Muscle layer of duodenum (tissue), 2 donors: Measurements from ENCODE around the gene NME8.

ENCODE experiments used
- H3K27ac ChIP-seq: one replicate; pipeline ENCODE4 v1.7.0; 2013; ENCODE audit warnings: mild to moderate bottlenecking, low read length
- H3K27me3 ChIP-seq: one replicate; pipeline ENCODE4 v1.7.0; 2013; ENCODE audit warnings: low read depth, mild to moderate bottlenecking, control low read depth, low read length
- H3K36me3 ChIP-seq, 2 donors: one replicate each; pipeline ENCODE4 v1.7.0; 2013; ENCODE audit warnings: low read length in 2 of 2, control low read depth in 1 of 2, mild to moderate bottlenecking in 1 of 2; ENCODE audit not compliant: insufficient read depth in 2 of 2, control insufficient read depth in 1 of 2
- H3K4me1 ChIP-seq, 2 donors: one replicate each; pipeline ENCODE4 v1.7.0; 2013; ENCODE audit warnings: low read length in 2 of 2, mild to moderate bottlenecking in 2 of 2, control low read depth in 1 of 2, moderate library complexity in 1 of 2; ENCODE audit not compliant: insufficient read depth in 2 of 2, control insufficient read depth in 1 of 2
- H3K4me3 ChIP-seq, 2 donors: one replicate each; pipeline ENCODE4 v1.7.0; 2013; ENCODE audit warnings: low read length in 2 of 2, low read depth in 1 of 2, mild to moderate bottlenecking in 1 of 2
- H3K9me3 ChIP-seq, 2 donors: one replicate each; pipeline ENCODE4 v1.7.0; 2013; ENCODE audit warnings: low read length in 2 of 2, control low read depth in 1 of 2, mild to moderate bottlenecking in 1 of 2; ENCODE audit not compliant: control insufficient read depth in 1 of 2
- donor health status: healthy.

The NME8 gene

DNA sequence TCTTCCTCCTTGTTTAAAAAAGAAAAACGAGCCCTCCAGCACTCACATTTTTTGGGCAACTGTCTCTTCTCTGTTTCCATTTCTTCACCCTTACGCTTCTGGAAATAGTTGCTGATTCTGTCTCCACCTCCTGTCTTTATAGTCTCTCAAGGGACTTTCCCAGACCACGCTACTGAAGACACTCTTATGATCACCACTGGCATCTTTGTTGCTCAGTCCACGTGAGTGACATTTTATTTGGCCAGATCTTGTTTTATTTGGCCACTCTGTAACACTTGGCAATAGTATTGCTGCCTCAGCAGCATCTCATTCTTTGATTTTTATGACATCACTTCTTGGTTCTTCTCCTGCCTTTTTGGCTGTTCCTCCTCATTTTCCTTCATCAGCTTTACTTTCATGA lies 21.6 kb upstream of the NME8 start:
- Histone ChIP-seq H3K27ac (no peak overlapping the region), H3K4me1 (no peaks in the 10 kb centered on the region), H3K9me3 (no peaks in the 10 kb centered on the region), H3K36me3 (no peaks in the 10 kb centered on the region), H3K27me3 (no peaks in the 10 kb centered on the region), H3K4me3 (no peak overlapping the region)

DNA sequence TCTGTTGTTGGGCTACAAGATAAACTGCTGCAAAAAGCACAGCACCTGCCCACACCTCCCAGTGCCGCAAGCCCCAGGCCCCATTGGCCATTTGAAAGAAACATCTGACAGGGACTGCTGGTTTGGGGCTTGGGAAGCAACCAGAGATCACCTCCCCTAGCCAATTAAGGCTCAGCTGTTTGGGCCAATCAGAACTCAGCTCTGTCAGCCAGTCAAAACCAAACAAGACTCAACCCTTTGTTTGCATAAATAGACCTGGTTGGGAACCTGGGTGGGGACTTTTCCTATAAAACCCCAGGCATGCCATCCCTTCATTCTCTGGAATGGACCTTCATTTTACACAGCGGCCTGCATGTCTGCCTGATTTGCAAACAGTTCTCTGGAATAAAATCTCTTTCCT lies 17.2 kb upstream of the NME8 start:
- Histone ChIP-seq H3K27me3 (no peaks in the 10 kb centered on the region), H3K4me3 (no peak overlapping the region), H3K9me3 (no peaks in the 10 kb centered on the region), H3K27ac (no peak overlapping the region), H3K4me1 (peaks cover 0 to 10% of the 10 kb centered on the region in 2 donors), H3K36me3 (no peaks in the 10 kb centered on the region)

DNA sequence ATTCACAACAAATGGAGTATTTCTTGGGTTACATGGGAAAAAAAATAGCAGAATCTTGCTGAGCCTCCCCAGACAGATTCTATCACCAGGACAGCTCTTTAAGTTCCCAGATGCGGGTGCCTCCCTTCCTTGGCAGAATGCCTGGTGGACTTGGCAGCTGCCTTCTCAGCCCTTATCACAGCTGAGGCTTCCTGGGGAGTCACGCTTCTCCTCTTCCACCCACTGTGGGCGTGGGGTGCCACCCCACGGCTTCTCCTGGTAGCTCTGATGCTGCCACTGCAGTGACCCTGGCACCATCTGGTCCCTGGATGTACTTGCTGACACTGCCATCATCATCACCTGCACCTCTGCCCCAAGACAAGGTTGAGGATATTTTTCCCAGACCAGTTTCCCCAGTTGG lies 16.2 kb upstream of the NME8 start:
- H3K27ac ChIP-seq: no peak overlapping the region
- H3K4me1 ChIP-seq: peaks cover 0 to 10% of the 10 kb centered on the region in 2 donors
- H3K4me3 ChIP-seq: no peak overlapping the region
- H3K9me3 ChIP-seq: no peaks in the 10 kb centered on the region
- H3K36me3 ChIP-seq: no peaks in the 10 kb centered on the region
- no peaks in the 10 kb centered on the region for H3K27me3 ChIP-seq

DNA sequence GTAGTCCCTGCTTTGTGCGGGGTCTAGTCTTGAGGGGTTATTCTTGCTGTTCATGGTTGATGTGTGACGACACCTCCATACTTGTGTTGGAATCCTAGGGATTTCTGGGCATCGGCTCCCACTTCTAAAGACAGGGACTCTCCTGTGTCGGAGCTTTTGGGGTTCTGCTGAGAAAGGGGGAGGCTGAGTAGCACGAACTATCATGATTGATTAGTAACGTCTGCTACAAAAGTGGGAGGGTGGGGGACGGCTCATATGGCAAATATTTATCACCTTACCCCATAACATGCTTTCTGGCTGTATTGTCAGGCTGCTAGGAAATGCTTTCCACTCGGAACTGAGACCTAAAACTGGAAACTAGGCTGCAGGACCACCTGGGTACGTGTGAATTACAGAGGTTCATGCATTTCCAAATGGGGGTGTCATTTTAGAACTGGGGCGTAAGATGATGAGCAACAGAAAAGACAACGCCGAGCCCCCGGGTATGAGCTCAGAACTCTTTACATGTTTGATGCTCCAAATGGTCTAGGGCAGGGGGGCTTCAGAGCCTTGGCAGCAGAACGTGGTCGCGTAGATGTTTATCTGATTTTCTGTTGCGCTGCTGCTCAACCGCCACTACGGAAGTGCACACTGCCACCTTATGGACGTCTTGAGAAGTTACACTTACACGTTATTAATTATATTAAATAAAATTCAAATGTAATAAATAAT lies 15.1 kb upstream of the NME8 start:
- H3K27me3 ChIP-seq: no peaks in the 10 kb centered on the region
- H3K4me1 ChIP-seq: peaks cover 0 to 10% of the 10 kb centered on the region in 2 donors
- no peaks in the 10 kb centered on the region for H3K9me3 ChIP-seq
- H3K27ac ChIP-seq: no peak overlapping the region
- H3K36me3 ChIP-seq: no peaks in the 10 kb centered on the region
- peak overlapping the region; percentile 61 to 67 for H3K4me3 ChIP-seq

DNA sequence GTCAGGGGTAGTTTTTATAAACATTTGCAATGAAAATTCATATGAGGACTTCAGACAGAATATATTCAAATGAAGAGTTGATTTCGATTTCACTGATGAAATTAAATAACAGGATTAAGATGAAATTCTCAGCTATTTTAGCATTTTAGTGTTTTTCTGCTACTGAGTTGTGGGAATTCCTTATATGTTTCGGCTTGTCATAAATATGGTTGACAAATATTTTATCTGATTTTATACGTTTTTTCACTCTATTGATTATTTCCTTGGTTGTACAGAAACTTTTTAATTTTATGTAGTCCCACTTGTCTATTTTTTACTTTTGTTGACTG lies 14.6 kb upstream of the NME8 start:
- Histone ChIP-seq H3K4me3 (no peak overlapping the region), H3K9me3 (no peaks in the 10 kb centered on the region), H3K36me3 (no peaks in the 10 kb centered on the region), H3K27ac (no peak overlapping the region), H3K4me1 (peaks cover 0 to 10% of the 10 kb centered on the region in 2 donors), H3K27me3 (no peaks in the 10 kb centered on the region)

DNA sequence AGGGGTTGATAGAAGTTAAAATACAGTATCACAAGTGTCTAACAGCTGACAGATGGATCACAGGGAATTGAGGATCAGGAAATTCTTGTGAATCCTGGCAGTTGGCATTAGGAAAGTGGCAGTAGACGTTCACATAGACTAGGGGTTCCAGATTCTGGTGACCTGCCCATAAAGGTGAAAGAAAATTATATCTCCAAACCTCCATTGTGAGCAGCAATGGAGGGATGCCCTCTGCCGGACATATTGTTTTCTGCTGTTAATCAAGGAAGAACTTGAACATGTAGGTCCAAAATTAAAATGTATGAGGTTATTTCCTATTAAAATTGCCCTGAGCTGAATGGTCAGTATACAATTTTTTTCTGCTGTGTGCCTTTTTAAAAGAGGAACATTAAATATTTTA lies 5.1 kb downstream of the NME8 start:
- Histone ChIP-seq H3K27ac (no peak overlapping the region), H3K27me3 (no peaks in the 10 kb centered on the region), H3K4me3 (no peak overlapping the region), H3K4me1 (no peaks in the 10 kb centered on the region), H3K9me3 (no peaks in the 10 kb centered on the region), H3K36me3 (no peaks in the 10 kb centered on the region)

DNA sequence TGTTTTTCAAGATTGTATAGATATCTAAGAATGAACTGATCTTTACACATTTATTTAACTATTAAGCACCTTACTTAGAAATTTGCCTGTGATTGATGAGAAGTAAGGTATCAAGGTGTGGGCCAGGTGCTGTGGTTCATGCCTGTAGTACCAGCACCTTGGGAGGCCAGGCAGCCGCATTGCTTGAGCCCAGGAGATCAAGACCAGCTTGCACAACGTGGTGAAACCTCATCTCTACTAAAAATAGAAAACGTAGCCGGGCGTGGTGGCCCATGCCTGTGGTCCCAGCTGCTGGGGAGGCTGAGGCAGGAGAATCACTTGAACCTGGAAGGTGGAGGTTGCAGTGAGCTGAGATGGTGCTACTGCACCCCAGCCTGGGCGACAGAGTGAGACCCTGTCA lies 33.7 kb downstream of the NME8 start:
- Histone ChIP-seq H3K4me3 (no peak overlapping the region), H3K27ac (no peak overlapping the region), H3K9me3 (no peaks in the 10 kb centered on the region), H3K27me3 (no peaks in the 10 kb centered on the region), H3K4me1 (no peaks in the 10 kb centered on the region), H3K36me3 (no peaks in the 10 kb centered on the region)

DNA sequence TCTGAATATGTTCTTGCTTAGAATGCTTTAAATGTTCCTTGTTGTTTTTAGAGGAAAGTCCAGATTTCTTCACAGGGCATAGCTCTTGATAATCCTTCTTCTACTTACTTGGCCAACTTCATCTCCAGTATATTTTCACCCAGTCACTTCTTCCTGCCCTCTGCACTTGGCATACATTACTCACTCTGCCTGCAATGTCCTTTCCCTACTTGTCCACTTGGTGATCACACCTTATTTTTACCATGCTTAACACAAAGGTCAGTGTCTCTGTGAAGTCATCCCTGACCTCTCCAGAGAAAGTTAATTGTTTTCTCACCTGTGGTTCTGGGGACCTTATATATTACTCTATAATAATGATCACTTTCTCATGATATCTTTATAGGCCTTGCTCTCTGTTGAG lies 45.0 kb downstream of the NME8 start:
- H3K9me3 ChIP-seq: no peaks in the 10 kb centered on the region
- no peaks in the 10 kb centered on the region for H3K27me3 ChIP-seq
- no peaks in the 10 kb centered on the region for H3K4me1 ChIP-seq
- no peak overlapping the region for H3K27ac ChIP-seq
- no peak overlapping the region for H3K4me3 ChIP-seq
- H3K36me3 ChIP-seq: no peaks in the 10 kb centered on the region

DNA sequence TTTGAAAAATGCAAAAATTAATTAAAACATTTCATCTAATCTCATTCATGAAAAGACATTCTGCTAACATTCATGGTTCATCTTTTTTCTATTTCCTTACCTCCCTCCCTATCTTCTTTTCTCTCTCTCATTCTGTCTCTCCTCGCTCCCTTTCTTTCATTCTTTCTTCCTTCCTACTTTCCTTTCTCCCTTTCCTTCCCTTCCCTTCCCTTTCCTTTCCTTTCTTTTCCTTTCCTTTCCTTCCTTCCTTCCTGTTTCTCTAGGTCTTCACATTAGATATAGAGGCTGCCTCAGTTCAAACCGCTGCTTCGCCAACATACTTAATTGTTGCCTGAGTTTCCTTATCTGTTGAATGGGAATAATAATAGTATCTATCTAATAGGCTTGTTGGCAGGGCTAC lies 46.3 kb downstream of the NME8 start:
- no peaks in the 10 kb centered on the region for H3K27me3 ChIP-seq

DNA sequence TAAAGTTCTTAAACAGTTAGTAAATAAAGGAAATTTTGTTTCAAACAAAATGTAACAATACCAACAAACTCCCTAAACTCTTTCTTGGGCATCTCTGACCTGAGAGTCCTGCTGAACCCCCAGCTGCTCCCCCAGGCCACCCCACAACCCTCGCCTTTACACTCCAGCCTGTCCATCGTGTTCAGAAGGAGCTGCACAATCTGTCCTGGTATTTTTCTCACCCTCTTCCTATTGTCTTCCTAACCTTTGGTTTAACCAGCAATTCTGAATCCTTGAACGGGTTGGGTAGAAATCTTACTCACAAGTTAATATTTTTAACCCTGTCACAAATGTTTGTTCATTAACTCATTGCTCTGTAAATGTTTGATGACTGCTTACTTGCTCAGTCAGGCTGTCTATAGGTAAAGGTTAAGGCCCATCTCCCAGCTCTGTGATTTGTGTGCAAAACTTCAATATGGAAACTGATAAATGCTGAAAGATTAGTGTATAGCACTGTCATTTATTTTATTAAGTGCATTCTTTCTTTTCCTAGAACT lies 51.4 kb downstream of the NME8 start:
- no peak overlapping the region for H3K4me3 ChIP-seq
- H3K27me3 ChIP-seq: no peaks in the 10 kb centered on the region
- no peak overlapping the region for H3K27ac ChIP-seq
- H3K4me1 ChIP-seq: peaks cover 0 to 14% of the 10 kb centered on the region in 2 donors
- H3K36me3 ChIP-seq: no peaks in the 10 kb centered on the region
- H3K9me3 ChIP-seq: no peaks in the 10 kb centered on the region

More for the DNA sequence above, 46.3 kb downstream of the NME8 start:
- Histone ChIP-seq H3K9me3 (no peaks in the 10 kb centered on the region), H3K27ac (no peak overlapping the region), H3K4me3 (no peak overlapping the region), H3K36me3 (no peaks in the 10 kb centered on the region), H3K4me1 (no peaks in the 10 kb centered on the region)

DNA sequence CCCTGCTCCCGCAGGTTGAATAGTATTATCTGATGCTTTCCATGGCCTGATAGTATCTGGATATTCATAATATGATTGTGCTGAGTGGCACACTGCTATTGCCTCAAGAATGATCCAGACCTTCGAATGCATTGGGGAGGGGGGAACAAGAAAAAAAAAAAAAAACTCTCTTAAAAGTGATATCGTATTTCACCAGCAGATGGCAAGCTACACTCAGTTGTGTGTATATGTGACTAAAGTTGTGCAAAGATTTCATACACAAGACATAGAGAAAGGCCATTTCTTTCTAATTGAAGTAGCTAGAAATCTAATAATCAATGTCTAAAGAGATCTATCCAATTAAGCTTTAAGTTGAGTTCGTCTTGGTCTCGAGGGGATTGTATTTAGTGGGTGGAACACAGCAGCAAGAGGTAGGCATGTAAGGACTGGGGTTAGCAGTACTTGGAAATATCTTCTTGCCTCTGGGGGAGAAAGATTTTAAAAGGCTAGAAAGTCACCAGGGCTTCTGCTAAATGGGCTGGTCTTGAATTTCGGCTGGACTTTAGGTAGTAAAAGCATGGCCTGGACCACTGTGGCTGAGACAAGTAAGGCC lies 52.9 kb downstream of the NME8 start:
- no peak overlapping the region for H3K27ac ChIP-seq
- no peaks in the 10 kb centered on the region for H3K9me3 ChIP-seq
- no peaks in the 10 kb centered on the region for H3K36me3 ChIP-seq
- peaks cover 0 to 14% of the 10 kb centered on the region in 2 donors for H3K4me1 ChIP-seq
- H3K27me3 ChIP-seq: no peaks in the 10 kb centered on the region
- no peak overlapping the region for H3K4me3 ChIP-seq
